NCI-H2107 treated with DMSO at 0.1 percent for 48 hours (cell line): ENCODE measurements around the gene HLA-DQA2.
"Not testable (repeated sequence)": the region's sequence is repeated elsewhere in the genome, so short reads cannot be mapped to it uniquely, and the experiment has no call there.

Experiments used
- DNase-seq: peaks from one replicate; lab custom pipeline; 2025; ENCODE audit not compliant: unreplicated experiment; lab: John Stamatoyannopoulos, UW

Gene HLA-DQA2

DNA sequence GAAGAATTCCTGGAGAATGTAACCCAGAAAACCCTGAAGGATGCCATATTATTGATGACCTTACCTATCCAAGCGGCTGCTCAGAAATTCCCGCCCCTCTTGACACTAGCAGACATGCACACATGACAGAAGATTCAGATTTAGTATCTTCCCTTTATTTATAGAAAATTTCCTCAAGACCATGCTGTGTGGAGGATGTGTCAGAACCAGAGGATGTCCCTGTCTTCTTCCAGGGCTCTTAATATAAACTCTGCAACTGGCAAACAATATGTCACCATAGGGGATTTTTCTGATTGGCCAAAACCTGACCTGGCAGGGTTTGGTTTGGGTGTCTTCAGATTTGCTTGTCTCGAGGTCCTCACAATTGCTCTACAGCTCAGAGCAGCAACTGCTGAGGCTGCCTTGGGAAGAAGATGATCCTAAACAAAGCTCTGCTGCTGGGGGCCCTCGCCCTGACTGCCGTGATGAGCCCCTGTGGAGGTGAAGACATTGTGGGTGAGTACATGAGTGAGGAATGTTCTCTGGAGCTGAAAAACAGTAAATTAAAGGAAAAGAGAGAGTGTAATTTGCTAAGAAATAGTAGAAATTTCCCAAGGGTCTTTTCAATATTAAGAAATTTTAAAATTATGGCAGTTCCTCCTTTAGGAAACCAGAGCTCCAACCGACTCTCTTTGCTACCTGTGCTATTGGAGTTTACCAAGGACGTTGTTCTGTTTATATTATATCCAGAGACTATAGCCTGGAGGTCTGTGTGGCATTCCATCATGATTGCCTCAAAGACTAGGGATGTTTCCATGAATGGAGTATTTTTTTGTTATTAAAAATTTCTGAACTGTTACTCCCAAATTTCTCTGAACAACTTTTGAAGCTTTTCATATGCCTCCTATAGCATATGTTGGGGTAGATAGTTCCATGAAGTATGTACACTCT is at the start of gene HLA-DQA2:
Gene HLA-DQA2 (plus strand): TSS at position 361 of the 930 bp plus-strand sequence. CDS start 53 bp downstream, at position 414.
- no peak for DNase-seq

DNA sequence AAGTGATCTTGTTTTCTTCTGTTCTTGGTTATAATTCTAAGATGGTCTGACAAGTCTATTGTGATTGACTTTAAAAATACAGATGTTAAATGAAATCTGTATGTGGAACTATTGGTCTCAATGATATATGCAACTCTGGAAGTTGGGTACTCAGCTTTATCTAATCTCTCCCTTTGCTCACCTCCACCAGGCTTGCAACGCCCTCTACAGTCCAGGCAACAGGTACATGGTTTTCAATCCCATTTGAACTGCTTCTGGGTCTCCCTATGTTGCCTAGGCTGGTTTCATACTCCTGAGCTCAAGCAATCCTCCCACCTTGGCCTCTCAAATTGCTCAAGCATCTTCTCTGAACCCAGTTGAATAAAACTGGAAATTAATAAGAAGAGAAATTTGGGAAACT is 49.2 kb upstream of the HLA-DQA2 start:
- DNase-seq = no peak

GRCh38 chr6:32697031-32697430 is 44.2 kb upstream of the HLA-DQA2 start:
- DNase-seq = no peak

DNA sequence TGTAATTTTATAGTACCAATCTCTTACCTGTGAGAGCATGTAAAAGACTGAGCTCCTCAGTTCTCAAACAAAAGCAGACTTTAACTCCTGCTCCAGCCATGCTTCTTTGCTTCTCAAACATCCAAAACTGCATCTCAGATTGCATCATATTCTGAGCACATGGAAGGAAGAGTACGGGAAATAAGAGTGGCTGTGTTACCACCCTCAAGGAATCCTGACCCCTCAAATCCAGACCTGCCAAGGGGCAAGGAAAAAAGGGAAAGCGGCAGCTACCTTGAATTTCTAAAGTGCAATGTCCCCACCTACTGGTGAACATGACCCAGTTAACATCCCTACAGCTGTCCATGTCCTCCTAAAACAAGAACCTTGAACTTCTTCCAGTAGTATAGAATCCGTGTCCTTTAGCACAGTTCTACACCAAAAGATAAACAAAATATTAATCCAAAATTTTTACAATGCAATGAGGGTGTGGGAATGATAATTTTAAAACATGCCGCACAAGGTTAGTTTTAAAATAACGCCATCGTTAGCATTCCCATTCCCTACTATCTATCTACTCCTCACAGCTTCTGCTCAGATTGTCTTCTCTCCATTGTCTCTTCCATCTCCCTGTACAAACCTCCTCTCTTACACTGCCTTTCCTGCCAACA is 40.7 kb upstream of the HLA-DQA2 start:
- DNase-seq = peak; percentile 10

- no peak for DNase-seq
Measured at GRCh38 chr6:32703347-32703746, 37.8 kb upstream of the HLA-DQA2 start.

- not testable (repeated sequence) for DNase-seq
Measured at GRCh38 chr6:32705164-32705563, 36.0 kb upstream of the HLA-DQA2 start.

DNA sequence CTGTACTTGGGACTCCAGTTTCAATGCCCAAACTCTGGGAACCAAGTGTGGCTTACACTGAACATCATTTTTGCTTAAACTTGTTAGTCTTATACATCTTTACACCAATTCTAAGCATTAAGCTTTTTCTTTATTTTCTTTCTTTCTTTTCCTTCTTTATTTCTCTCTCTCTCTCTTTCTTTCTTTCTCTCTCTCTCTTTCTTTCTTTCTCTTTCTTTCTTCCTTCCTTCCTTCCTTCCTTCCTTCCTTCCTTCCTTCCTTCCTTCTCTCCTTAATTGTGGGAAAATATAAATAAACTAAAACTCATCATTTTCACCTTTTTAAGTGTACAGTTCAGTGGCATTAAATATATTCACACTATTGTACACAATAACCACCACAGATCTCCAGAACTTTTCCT is 31.6 kb upstream of the HLA-DQA2 start:
- DNase-seq = no peak

GRCh38 chr6:32713241-32713640 is 27.9 kb upstream of the HLA-DQA2 start:
- DNase-seq = no peak

- no peak for DNase-seq
Measured at GRCh38 chr6:32716396-32716795, 24.8 kb upstream of the HLA-DQA2 start.

GRCh38 chr6:32718879-32719278 is 22.3 kb upstream of the HLA-DQA2 start:
- DNase-seq = no peak

DNA sequence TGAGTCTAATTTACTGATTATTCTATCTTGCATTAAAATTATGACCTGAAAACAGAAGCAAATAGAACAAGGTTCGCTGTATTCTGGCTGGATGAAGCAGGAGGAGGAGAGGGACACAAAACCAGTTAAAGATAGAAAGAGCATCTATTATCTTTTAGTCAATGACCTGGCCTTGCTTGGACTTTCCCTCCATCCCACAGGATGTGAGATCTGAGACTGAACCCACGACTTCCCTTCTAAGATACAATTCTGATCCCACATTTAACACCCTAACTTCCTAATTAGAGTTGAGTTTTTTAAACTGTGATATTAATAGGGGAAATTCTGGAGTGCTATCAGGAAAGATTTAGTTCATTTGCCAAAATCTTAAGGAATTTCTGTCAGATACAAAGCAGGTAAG is 3.1 kb upstream of the HLA-DQA2 start:
- DNase-seq = no peak

GRCh38 chr6:32742374-32742773 is 1.2 kb downstream of the HLA-DQA2 start:
- no peak for DNase-seq

GRCh38 chr6:32744776-32745175 is 3.6 kb downstream of the HLA-DQA2 start:
- DNase-seq = no peak

DNA sequence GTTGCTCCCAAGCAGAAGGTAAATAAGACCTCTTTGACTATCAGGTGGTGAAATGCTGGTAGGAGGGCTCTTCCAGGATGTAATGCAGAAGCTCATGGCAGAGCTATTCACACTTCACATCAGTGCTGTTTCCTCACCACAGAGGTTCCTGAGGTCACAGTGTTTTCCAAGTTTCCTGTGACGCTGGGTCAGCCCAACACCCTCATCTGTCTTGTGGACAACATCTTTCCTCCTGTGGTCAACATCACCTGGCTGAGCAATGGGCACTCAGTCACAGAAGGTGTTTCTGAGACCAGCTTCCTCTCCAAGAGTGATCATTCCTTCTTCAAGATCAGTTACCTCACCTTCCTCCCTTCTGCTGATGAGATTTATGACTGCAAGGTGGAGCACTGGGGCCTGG is 4.5 kb downstream of the HLA-DQA2 start:
- DNase-seq = not testable (repeated sequence)

DNA sequence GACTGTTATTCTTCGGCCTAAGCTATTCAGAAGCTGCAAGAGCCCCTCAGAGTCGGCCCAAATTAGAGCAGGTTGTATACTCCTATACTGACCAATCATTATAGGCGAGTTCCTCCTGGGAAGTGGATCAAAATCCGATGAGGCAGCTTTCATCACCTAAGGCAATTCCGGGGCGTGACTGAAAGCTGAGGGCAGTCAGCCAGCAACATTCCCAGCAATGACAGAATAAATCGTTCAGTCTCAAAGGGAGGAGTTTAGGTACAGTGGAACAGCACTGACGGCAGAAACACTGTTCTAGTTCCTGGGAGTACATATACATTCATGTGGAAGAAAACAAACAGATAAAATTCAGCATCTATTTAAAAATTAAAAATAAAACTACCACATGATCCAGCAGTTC is 11.4 kb downstream of the HLA-DQA2 start:
- no peak for DNase-seq

GRCh38 chr6:32759669-32760068 is 18.5 kb downstream of the HLA-DQA2 start:
- DNase-seq = no peak

- no peak for DNase-seq
Measured at GRCh38 chr6:32761072-32761471, 19.9 kb downstream of the HLA-DQA2 start.

DNA sequence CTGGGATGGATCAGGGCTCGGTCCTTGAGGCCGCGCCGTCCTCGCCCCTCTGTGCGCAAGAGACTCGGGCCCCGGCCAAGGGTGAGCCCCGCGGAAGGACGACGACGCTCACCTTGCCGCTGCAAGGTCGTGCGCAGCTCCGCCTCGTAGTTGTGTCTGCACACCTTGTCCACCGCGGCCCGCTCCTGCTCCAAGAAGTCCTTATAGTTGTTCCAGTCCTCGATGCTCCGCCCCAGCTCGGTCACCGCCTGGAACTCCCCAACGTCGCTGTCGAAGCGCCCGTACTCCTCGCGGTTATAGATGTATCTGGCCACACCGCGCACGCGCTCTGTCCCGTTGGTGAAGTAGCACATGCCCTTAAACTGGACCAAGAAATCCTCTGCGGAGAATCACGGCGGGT is 20.4 kb downstream of the HLA-DQA2 start:
- DNase-seq = no peak

DNA sequence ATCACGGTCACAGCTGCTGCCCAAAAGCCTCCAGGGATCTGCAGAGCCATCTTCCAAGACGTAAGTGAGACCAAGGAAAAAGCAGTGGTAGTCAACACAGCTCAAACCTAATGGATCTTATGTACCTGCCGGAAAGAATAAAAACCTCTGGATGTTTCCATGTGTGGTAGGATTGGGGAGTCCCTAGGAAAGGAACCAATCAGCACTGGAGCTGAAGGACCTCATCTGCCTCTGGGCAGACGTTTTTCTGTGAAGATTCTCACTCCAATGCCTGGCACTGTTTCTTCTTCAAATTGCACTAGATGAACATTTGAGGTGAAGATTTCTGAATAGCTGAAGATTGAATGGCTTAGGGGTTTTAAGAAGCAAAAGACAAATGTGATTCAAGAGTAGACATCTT is 22.2 kb downstream of the HLA-DQA2 start, which contains the start of gene HLA-DQB2:
Gene HLA-DQB2 (minus strand): TSS at position 112 of the 400 bp plus-strand sequence. CDS start 62 bp downstream, at position 50.
- DNase-seq = no peak

- no peak for DNase-seq
Measured at GRCh38 chr6:32764048-32764447, 22.9 kb downstream of the HLA-DQA2 start.

- DNase-seq = no peak
Measured at GRCh38 chr6:32772656-32773055, 31.5 kb downstream of the HLA-DQA2 start.

- DNase-seq = no peak
Measured at GRCh38 chr6:32774426-32774825, 33.2 kb downstream of the HLA-DQA2 start.
